Measurements from ENCODE around the gene IZUMO4.

IZUMO4 gene

DNA sequence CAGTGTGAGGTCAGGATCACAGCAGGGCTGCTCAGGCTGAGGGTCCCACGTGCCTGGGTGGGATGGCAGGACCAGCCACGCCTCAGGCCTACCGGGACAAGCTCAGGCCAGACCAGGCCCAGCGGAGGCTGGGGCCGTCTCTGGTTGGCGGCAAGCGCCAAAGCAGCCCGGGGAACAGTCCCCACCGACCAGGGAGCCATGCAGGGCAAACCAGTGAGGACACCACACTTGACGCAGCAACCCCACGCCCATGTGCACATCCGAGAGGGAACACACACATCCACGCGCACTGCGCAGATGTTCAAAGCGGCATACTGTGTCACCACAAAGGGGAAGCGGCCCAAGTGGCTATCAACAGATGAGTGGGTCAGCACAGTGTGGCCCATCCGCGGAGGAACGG is 15.2 kb downstream of the IZUMO4 start:
- TF ChIP-seq, protein P1, sequence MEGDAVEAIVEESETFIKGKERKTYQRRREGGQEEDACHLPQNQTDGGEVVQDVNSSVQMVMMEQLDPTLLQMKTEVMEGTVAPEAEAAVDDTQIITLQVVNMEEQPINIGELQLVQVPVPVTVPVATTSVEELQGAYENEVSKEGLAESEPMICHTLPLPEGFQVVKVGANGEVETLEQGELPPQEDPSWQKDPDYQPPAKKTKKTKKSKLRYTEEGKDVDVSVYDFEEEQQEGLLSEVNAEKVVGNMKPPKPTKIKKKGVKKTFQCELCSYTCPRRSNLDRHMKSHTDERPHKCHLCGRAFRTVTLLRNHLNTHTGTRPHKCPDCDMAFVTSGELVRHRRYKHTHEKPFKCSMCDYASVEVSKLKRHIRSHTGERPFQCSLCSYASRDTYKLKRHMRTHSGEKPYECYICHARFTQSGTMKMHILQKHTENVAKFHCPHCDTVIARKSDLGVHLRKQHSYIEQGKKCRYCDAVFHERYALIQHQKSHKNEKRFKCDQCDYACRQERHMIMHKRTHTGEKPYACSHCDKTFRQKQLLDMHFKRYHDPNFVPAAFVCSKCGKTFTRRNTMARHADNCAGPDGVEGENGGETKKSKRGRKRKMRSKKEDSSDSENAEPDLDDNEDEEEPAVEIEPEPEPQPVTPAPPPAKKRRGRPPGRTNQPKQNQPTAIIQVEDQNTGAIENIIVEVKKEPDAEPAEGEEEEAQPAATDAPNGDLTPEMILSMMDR (IDR thresholded peaks at IDR 0.05; ENCODE audit: low read depth, low read length, missing control alignments): no peak
- DNase-seq (ENCODE audit: low read depth): no peak
- H3K4me3 ChIP-seq (ENCODE audit: low read depth, low read length): no peak overlapping the region

DNA sequence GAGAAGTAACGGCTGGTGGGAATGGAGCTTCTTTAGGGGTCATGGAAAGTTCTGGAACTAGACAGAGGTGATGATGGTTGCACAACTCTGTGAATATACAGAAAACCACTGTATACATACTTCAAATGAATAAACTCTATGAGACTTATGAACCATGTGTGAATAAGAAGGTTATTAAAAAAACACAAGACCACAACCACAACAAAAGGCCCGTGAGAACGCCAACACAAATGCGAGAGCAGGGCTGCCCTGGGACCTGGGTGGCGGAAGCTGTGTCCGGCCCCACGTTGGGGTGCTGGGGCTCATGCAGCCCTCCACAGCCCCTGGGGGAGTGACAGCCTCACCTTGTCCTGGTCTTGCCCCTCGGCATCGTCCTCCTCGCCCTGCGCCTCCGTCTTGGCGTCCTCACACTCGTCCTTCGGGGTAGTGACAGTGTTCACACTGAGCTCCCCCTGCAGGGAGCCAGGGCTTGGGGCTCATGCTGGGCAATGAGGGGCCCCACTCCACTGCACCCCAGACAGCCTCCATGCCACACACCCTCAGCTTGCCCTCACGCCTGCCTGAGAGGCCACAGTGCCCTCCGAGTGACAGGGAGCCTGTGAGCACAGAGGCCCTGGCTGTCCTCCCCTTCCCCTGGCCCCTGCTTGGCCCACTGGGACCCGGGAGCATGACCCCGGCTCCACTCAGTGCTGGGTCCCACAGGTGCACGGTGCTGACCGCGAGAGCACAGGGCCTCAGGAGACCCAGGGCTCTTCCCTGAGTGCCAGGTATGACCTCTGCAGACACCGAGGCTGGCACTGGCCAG is 16.0 kb downstream of the IZUMO4 start:
- TF ChIP-seq, protein P1 (IDR thresholded peaks at IDR 0.05; ENCODE audit: low read depth, low read length, missing control alignments): no peak
- H3K4me3 ChIP-seq (ENCODE audit: low read depth, low read length): no peak overlapping the region
- DNase-seq (ENCODE audit: low read depth): no peak

DNA sequence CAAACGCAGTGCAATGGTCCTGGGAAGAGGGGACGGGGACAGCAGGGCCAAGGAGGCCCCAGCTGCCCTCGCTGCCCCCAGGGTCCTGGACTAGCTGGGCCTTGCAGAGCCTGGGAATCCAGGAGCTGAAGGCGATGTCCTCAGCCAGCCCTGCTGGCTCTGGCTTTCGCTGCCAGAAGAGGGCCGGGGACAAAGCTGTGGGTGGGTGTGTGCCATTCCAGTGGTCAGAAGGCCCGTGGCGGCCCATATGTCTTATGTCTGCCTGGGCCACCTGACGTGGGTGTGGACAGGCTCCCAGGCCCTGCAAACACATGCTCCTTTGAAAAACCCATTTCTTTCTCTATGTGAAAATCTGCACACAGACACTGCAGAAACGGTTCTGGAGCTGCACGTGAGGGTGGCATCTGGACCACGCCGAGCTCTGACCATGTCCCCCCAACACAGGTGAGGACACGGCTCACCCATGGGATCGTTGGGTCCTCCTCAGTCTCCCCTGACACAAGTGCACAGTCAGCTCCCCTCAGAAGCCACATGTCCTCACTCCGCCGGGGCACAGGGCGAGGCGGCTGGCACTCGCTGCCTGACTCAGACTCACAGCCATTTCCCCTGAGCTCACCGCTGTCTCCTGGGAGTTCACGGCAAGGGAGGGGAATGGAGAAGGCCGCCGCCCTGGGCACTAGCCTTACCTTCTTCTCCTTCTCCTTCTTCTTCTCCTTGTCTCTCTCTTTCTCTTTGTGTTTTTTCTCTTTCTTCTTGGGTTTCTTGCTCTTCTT is 16.9 kb downstream of the IZUMO4 start:
- DNase-seq (ENCODE audit: low read depth): no peak
- no peak overlapping the region for H3K4me3 ChIP-seq (ENCODE audit: low read depth, low read length)
- TF ChIP-seq, protein P1 (IDR thresholded peaks at IDR 0.05; ENCODE audit: low read depth, low read length, missing control alignments): no peak

DNA sequence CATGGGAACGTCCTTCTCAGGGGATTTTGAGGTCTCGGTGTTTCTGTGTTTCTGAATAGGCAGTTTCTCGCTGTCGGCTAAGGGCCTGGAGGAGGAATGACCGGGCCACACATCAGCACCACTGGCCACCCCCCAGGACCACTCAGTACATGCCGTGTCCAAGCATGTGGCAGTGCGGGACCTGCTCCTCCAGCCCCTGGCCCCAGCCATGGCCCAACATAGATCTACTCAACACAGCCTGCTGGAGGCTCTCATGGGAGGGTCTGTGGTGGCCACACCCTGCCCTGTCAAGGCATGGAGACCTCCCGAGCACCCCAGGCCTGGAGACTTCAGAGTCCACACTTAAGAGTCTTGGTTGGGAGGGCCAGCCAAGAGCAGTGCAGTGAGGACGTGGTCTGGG is 17.5 kb downstream of the IZUMO4 start:
- TF ChIP-seq, protein P1 (IDR thresholded peaks at IDR 0.05; ENCODE audit: low read depth, low read length, missing control alignments): no peak
- no peak overlapping the region for H3K4me3 ChIP-seq (ENCODE audit: low read depth, low read length)
- DNase-seq (ENCODE audit: low read depth): no peak

DNA sequence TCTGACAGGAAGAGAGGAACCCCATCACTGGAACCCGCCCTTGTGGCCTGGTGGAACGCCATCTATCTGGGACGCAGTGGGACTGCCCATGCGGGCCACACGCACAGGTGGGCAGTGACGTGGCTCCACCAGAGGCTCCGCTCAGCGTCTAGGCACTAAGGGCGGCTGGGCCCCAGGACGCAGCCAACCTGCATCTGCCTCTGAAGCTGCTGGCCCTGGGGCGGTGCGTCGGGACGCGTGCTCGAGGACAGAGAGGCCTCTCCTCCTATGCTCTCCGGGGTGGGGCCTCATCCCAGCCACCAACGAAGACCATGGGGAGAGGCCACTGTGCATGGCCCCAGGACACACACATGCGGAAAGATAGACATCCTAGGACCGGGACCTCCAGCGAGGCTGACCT is 18.1 kb downstream of the IZUMO4 start:
- no peak for DNase-seq (ENCODE audit: low read depth)

DNA sequence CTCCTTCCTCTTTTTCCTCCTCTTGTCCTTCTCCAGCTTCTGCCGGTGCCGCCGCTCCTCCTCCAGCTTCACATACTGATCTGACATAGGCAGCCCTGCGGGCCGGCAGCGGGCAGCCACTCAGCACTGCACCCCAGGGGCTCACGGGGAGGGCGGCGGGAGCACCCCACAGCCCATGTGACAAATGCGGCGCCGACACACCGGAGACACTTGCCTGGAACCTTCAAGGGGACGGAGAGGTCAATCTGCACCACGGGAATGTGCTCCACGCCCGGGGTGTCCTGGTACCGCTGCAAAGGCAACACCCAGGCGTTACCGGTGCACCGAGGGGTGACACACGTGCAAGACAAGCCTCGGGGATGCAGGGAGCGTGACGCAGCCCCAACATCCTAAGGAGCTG is 18.6 kb downstream of the IZUMO4 start:
- no peak for DNase-seq (ENCODE audit: low read depth)
- TF ChIP-seq, protein P1 (IDR thresholded peaks at IDR 0.05; ENCODE audit: low read depth, low read length, missing control alignments): no peak
- H3K4me3 ChIP-seq (ENCODE audit: low read depth, low read length): no peak overlapping the region

More for the DNA sequence above, 18.1 kb downstream of the IZUMO4 start:
- H3K4me3 ChIP-seq (ENCODE audit: low read depth, low read length): no peak overlapping the region
- TF ChIP-seq, protein P1 (IDR thresholded peaks at IDR 0.05; ENCODE audit: low read depth, low read length, missing control alignments): no peak
